Raji (cell line): ENCODE measurements around the gene SDF2.

Source experiments
- POLR2A ChIP-seq: IDR thresholded peaks from 2 replicates; pipeline ENCODE4 v1.6.1; 2011; ENCODE audit warnings: low read depth, low read length, control low read depth; ENCODE audit not compliant: insufficient read depth

The SDF2 gene

DNA sequence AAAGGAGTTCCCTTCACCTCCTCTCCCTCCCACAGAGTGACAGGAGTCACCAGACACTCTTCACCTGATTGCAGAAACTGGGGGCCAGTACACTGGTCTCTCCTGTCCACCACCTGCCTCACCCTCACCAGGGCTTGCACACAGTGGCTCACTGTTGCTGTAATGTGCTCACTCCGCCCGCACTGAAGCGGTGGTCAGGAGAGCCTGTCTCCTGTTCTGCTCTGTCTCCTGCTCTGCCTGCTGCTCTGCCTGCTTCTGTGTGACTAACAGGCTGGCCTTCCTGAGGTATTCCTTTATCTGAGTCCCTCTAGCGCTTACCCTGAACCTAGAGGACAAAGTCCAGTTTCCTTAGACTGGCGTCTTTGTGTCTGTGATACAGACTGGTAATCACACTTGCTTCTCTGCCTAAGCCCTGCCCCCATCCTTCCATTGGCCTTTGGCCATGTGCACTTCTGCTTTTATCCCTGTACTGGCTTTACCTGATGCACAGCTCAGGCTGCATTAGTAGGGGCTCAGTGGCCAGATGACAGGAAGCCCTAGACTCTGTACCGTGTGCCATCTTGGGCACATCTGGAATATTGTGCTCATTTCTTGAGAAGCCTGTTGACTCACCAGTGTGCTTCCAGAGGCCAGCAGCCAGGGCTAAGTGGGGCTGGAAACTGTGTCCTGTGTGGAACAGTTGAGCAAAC, 36.7 kb upstream of the SDF2 start:
- no peak for TF ChIP-seq POLR2A

DNA sequence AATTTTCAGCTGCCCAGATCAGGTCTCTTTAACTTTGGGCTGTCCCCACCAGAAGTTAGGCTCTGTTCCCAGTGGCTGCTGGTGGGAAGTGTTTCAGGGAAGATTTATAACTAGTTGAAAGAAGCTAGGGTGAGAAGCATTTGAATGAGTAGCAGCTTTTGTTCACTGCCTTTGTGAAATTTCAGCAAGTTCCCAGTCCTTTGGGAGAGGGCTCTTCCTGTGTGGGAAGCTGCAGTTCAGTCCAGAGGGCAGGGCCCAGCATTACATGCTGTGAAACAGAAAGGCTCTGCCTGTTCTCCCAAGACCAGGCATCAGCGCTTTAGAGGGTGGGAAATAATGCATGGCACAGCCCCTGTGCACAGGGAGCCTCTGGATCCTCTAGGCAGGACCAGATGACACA, 32.2 kb upstream of the SDF2 start:
- no peak for TF ChIP-seq POLR2A

DNA sequence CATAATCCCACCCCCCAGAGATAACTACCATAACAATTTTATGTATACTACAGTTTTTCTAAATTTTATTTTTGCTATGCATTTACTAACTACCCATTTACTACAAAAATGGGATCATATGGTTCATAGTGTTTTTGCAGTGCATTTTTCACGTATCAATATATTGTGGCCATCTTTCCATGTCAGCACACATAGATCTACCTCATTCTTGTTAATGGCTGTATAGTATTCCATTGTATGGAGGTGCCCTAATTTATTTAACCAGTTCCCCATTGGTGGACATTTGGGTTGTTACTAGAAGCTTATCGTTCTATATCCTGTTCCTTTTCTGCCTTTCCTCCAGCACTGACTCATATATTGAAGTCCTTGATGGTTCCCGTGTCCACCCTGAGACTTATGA, 27.3 kb upstream of the SDF2 start:
- no peak for TF ChIP-seq POLR2A

DNA sequence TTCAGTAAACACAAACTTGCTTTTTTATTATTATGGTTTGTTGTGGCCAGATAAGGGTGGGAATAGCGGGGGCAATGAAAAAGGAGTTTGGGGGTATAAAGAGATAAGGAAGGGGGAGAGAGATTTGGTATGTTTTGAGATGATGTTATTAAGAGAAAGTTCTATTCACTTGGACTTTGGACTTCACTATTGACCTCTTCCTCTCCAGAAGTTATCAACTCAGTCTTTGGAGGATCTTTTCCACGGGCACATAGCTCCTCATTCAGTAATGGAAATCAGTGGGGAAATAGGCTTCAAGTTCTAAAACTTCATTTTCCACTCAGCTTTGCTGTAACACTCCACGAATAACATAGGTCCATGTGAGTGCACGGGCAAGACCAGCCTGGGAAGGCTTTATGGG, 26.8 kb upstream of the SDF2 start:
- no peak for TF ChIP-seq POLR2A

DNA sequence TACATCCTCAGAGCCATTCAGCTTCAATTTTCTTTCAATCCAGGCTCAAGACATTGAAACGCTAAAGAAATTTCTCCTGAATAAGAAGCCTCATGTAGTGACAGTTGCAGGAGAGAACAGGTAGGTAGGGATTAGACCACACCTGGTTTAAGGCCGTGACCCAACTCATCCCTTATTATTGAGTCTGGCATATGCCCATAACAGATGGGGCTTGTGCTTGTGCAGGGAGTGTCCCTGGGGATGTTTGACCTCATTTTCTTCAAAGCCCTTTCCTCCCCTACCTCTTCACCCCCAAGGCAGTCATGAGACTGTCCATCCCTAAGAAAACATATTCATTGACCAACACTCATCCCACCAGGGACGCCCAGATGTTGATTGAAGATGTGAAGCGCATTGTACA, 24.6 kb upstream of the SDF2 start:
- TF ChIP-seq POLR2A: no peak

DNA sequence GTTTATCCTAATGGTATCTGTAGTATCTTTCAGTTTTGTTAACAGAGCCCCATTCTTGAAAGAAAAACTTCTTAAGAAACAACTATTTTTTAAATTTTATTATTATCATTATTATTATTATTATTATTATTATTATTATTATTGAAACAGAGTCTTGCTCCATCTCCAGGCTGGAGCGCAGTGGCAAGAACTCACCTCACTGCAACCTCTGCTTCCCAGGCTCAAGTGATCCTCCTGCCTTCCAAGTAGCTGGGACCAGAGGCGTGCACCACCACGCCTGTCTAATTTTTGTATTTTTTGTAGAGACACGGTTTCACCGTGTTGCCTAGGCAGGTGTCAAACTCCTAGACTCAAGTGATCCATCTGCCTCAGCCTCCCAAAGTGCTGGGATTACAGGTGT, 23.7 kb upstream of the SDF2 start:
- TF ChIP-seq POLR2A: no peak

DNA sequence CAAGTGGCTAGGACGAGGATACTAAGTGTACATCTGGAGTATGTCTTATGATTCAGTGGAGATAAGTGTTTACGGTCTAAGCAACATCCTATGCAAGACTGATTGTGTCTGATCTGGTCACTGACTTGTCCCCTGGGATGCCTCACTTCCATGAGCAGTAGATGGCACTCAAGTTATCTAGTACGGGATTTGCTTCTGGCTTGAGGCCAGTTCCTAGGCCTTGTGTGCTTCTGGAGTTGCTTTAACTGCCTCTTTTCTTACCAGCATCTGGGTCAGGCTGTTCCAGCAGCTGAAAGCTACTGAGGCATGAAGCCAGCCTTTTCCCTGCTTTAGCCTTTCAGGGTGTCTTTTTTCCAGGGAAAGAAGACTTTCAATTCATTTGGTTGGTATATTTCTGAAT, 23.3 kb upstream of the SDF2 start:
- TF ChIP-seq POLR2A: no peak

DNA sequence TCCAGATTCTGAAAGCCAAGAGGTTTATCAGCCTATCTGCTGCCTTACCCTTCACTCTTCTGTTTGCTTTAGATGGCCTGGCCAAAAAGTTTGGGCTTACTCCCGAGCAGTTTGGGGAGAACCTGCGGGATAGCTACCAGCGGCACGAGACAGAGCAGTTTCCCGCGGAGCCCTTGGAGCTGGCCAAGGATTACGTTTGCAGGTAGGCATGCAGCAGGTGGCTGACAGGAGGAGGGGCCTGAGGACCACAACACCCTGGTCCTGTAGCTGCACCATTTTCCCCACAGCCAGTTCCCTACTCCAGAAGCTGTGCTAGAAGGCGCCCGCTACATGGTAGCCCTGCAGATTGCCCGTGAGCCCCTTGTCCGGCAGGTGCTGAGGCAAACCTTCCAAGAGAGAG, 20.9 kb upstream of the SDF2 start:
- no peak for TF ChIP-seq POLR2A

DNA sequence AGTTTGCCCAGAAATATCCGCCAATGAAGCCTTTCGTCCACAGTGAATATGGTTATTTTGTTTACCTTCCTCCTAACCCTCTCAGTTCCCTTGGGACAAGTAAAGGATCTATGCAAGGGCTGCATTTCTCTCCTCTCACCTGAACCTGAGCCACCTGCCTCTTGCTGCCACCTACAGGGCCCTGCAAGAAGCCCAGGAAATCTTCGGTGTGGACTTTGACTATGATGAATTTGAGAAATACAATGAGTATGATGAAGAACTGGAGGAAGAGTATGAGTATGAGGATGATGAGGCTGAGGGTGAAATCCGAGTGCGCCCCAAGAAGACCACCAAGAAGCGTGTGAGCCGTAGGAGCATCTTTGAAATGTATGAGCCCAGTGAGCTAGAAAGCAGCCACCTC, 14.3 kb upstream of the SDF2 start:
- TF ChIP-seq POLR2A: no peak

DNA sequence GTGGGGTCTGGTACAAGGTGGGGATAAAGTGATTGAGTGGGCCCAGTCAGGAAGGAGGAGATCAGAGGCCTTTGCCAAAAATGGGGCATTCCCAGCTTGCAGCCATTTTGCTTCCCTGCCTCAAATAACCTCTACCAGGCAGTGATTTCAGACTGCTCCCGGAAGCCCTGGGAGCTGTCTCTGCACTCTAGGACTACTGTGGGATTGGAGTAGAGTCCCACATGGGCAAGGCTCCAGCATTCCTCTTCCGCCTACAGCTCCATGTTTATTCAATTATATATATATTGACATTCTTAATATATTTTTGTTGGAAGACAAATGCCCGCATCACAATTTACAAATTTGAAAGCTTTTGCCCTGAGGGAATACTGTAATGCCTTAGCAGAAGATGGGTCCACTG, 13.8 kb upstream of the SDF2 start:
- no peak for TF ChIP-seq POLR2A

DNA sequence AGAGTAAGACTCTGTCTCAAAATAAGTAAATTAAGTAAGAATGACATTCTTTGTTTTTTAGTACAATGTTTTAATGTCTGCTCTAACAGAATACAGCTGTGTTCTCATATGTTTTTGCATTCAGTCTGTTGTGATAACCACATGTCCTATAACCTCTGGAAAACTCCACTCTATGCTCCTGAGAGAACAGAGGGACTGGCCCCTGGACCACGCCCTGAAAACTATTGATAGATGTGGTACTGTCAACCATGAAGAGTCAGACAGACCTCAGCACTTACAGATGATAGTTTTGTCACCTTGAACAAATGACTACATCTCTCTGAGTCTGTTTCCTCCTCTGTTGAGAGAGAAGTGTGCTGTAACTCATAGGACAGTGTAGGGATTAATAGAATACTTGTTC, 8.2 kb upstream of the SDF2 start:
- no peak for TF ChIP-seq POLR2A

DNA sequence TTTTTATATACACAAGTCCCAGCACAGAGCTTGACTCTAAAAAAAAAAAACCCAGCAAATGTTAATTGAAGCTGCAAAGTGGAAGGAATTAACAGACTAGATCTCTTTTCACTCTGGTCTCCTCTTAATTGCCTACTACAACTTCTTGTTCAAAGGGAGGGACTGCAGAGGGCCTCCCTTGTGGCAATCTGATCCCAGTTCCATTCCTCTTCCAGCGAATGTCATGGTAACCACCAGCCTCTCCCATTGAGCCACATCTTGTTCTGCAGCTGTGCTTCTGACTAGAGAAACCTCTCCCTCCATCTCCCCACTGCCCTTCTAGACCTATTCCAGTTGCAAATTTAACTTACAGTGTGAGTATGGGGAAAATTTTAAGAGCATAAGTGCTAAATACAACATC, 6.2 kb upstream of the SDF2 start:
- no peak for TF ChIP-seq POLR2A

DNA sequence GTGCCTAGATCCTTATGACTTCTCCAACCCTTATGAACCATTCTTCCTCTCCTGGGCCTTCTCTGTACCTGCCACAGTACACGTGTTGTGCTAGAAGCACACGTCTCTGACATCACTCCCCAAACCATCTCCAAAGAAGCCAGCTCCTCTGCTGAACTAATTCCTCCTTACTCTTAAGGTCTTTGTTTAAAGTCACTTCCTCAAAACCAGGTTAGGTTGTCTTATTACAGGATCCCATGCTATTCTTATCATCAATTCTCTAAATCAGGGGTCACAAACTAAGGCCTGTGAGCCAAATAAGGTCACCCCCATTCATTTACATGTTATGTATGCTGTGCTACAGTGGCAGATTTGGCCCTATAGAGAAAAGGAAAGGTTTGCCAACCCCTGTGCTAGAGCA, 4.3 kb upstream of the SDF2 start:
- TF ChIP-seq POLR2A: no peak

DNA sequence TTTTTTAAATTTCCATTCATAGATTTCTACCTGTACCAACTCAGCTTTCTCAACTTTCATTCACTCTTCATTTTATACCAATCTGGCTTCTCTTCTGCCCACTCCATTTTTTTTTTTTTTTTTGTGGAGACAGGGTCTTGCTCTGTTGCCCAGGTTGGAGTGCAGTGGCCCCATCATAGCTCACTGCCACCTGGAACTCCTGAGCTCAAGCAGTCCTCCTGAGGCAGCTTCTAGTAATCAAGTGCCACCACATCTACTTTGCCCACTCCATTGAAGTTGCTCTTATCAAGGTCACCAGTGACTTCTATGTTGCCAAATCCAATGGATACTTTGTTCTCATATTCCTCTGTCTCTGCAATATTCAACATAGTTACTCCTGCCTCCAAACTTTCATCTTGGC, 2.0 kb upstream of the SDF2 start:
- TF ChIP-seq POLR2A: no peak

DNA sequence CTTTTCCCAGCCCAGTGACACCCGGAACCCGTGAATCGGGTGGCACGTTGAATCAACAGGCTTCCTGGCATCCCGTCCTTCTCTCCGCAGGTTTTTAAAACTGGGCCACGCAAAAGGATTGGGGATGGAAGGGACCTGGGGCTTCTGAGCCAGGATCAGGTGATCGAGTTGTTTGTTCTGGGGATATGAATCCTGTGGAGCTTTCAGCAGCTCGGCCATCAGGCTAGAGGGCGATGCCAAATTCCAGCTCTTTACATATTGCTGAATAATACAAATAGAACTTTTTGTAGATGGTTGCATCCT, 772 bp upstream of the SDF2 start:
- TF ChIP-seq POLR2A: no peak

DNA sequence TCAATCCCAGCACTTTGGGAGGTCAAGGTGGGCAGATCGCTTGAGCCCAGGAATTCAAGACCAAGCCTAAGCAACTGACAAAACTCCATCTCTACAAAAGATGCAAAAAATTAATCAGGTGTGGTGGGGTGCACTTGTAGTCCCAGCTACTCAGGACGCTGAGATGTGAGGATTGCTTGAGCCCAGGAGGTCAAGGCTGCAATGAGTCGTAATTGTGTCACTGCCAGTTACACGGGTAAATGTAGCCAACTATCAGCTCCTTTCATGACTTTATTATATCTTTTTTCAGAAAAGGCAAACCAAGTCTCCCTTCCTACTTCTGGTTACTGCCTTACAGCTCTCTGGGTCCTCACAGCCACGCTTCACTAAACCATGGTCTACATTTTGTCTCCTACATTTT, 4.0 kb downstream of the SDF2 start:
- no peak for TF ChIP-seq POLR2A

DNA sequence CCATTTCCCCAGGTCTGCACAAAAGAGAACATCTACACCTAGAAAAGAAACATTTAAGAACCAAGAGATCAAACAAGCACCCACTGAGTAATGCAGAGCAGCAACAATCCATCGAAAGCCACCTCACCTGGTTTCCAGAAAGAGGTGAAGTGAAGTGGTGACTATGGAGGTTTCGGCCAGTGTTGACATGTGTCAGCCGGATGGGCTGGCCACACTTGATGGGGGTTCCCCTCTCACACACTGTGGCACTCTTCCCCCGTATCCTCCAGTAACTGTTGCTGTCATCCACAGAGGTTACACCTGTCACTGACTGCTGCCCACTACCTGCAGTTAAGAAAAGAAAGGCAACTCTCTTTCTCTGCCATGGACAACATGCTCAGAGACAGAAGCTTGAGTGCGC, 6.5 kb downstream of the SDF2 start:
- TF ChIP-seq POLR2A: no peak

DNA sequence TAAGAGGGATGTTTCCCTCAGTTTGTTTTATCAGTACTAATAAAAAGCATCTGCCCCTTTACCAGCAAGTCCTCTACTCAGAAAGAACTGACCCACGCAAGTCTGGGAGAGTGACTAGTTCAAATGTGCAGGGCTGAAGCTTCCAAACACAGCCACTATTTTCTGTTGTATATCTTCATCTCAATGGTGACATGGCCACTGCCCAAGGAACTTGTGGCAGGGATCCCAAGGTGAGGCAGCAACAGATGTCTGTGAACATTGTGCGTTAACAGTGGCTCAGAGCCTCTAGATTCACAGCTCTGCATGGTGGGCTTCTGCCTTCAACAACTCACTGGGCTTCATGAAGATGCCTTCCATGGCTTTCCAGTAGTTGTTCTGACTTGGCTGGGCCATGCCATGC, 13.0 kb downstream of the SDF2 start:
- no peak for TF ChIP-seq POLR2A
